A549 treated with GW870086 at 1 μM for 4 hours (cell line): ENCODE results near the gene TMEM30A. TPM values are rescaled to one million over a fixed set of nuclear protein-coding genes. Genes with fewer than 3 reads are reported as not detected.

ENCODE experiments used
- total RNA-seq: library from RNA; stranded (reverse); fragments of 200-300 nt; extraction: Qiagen RNA extraction; gene quantifications from 5 replicates; pipeline ENCODE4 v1.2.3, GENCODE V29; 2022; ENCODE audit warnings: low read depth

Gene TMEM30A
- total RNA-seq, result 26.8 to 47.8 TPM (median 41.0 TPM) in 5 replicates

GRCh38 chr6:75284632-75285282 is at the start of gene TMEM30A:
Gene TMEM30A, minus strand, starts transcription at chr6:75284792. Its CDS starts 154 bp downstream, at chr6:75284638.

GRCh38 chr6:75243333-75244062 is 41.1 kb downstream of the TMEM30A start, which contains the start of gene COX7A2:
Gene COX7A2, minus strand, starts transcription at chr6:75243801. Its CDS starts 67 bp downstream, at chr6:75243734.

GRCh38 chr6:75205776-75206575 is 78.6 kb downstream of the TMEM30A start, which contains the start of gene COL12A1:
Gene COL12A1, minus strand, starts transcription at chr6:75206053. Its CDS starts 3,261 bp downstream, at chr6:75202792.

Other genes with a start within 250 kb of the TMEM30A start
- gene COL12A1, start 78.7 kb downstream of the TMEM30A start, total RNA-seq, result 3.3 to 6.1 TPM (median 5.3 TPM) in 5 replicates
- gene COX7A2, start 41.0 kb downstream of the TMEM30A start, total RNA-seq, result 268 to 377 TPM (median 288 TPM) in 5 replicates
- 0.30 to 0.40 TPM (median 0.32 TPM) in 5 replicates for gene FILIP1, start 209.0 kb upstream of the TMEM30A start, total RNA-seq